Caki2 (cell line): ENCODE results near the gene GPHA2. TPM values are rescaled to one million over a fixed set of nuclear protein-coding genes. Genes with fewer than 3 reads are reported as not detected.
A peak's percentile ranks its signal among the peaks of the same experiment; 100 is the strongest.

Experiments
- DNase-seq: peaks from one replicate; pipeline ENCODE4 v3.0.0-alpha.2; 2015; ENCODE audit warnings: low read depth
- in situ Hi-C: cut with HindIII; loops from 2 replicates; pipeline ENCODE4 v1.10.0; 2016; ENCODE audit warnings: low sequenced_read_pairs, low pct_unique_long_range_greater_than_20kb, mixed read lengths
- total RNA-seq: library from RNA; depleted of rRNA; stranded (reverse); fragments of >200 nt; shearing (Covaris generic); gene quantifications from 2 replicates; pipeline ENCODE4 v1.2.3, GENCODE V29; 2014; ENCODE audit warnings: low replicate concordance

The GPHA2 gene
- total RNA-seq, 1 experiment from 2014 or later = not detected

- in situ Hi-C loops = no loop called here
- DNase-seq = no peak
Measured at GRCh38 chr11:64933213-64933934, 2.3 kb downstream of the GPHA2 start.

- in situ Hi-C loops = no loop called here
Measured at GRCh38 chr11:64932324-64932723, 3.4 kb downstream of the GPHA2 start.

GRCh38 chr11:64931290-64931689, 4.4 kb downstream of the GPHA2 start:
- DNase-seq = no peak
- in situ Hi-C loops = no loop called here

More at GRCh38 chr11:64932324-64932723, 3.4 kb downstream of the GPHA2 start:
- no peak for DNase-seq

GRCh38 chr11:64930340-64930739, 5.4 kb downstream of the GPHA2 start:
- in situ Hi-C loops = no loop called here
- no peak for DNase-seq

GRCh38 chr11:64929625-64930024, 6.1 kb downstream of the GPHA2 start:
- DNase-seq = no peak
- in situ Hi-C loops = no loop called here

GRCh38 chr11:64928957-64929356, 6.7 kb downstream of the GPHA2 start:
- no peak for DNase-seq
- in situ Hi-C loops = no loop called here

- no peak for DNase-seq
- in situ Hi-C loops = no loop called here
Measured at GRCh38 chr11:64926689-64927088, 9.0 kb downstream of the GPHA2 start.

- no peak for DNase-seq
- in situ Hi-C loops = no loop called here
Measured at GRCh38 chr11:64925536-64926436, 9.9 kb downstream of the GPHA2 start.

- DNase-seq = no peak
- in situ Hi-C loops = no loop called here
Measured at GRCh38 chr11:64924910-64925284, 10.8 kb downstream of the GPHA2 start.

GRCh38 chr11:64923944-64924909, 11.5 kb downstream of the GPHA2 start, which contains the start of gene PPP2R5B:
Gene PPP2R5B (plus strand): TSS chr11:64924689. CDS start chr11:64925735, 1,046 bp downstream.
- in situ Hi-C loops = no loop called here
- DNase-seq = peak; percentile 83

- in situ Hi-C loops = no loop called here
Measured at GRCh38 chr11:64923151-64923661, 12.5 kb downstream of the GPHA2 start.

GRCh38 chr11:64921384-64921783, 14.3 kb downstream of the GPHA2 start:
- no peak for DNase-seq
- in situ Hi-C loops = no loop called here

More at GRCh38 chr11:64923151-64923661, 12.5 kb downstream of the GPHA2 start:
- no peak for DNase-seq

GRCh38 chr11:64920124-64920523, 15.6 kb downstream of the GPHA2 start:
- no peak for DNase-seq
- in situ Hi-C loops = no loop called here

- in situ Hi-C loops = no loop called here
- no peak for DNase-seq
Measured at GRCh38 chr11:64919627-64920026, 16.1 kb downstream of the GPHA2 start.

- in situ Hi-C loops = no loop called here
- no peak for DNase-seq
Measured at GRCh38 chr11:64918017-64918416, 17.7 kb downstream of the GPHA2 start.

- in situ Hi-C loops = no loop called here
- no peak for DNase-seq
Measured at GRCh38 chr11:64917663-64917995, 18.1 kb downstream of the GPHA2 start.

GRCh38 chr11:64916775-64917662, 18.7 kb downstream of the GPHA2 start, which contains the start of gene ATG2A:
Gene ATG2A (minus strand): TSS chr11:64917209. CDS start chr11:64917135, 74 bp downstream.
- peak; percentile 97 for DNase-seq
- in situ Hi-C loops = no loop called here
